NCI-H82 treated with DMSO at 0.1 percent for 48 hours (cell line): Measurements from ENCODE around the gene NUDT12.

ENCODE experiments used
- DNase-seq: peaks from one replicate; lab custom pipeline; 2025; ENCODE audit not compliant: unreplicated experiment; lab: John Stamatoyannopoulos, UW

The NUDT12 gene

DNA sequence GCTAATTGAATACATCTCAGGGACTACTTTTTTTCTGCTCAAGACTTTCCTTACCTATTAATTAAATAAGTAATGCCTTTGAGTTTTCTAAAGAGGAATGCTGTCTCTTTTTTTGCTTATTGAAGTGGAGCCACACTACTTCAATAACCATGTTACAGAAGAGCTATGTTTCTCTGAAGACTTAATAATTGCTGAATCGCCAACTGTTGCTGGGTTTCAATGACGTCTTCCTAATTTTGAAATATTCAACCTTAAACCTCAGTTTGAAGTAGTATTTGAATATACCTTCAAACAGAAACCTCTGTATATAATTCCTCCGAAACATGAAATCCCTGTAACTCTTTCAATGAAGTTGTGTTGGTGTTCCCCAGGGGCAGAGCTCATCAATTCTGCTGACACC, 21.0 kb downstream of the NUDT12 start:
- no peak for DNase-seq

- no peak for DNase-seq
These were observed 21.5 kb downstream of the NUDT12 start for GRCh38 chr5:103541114-103541513.

DNA sequence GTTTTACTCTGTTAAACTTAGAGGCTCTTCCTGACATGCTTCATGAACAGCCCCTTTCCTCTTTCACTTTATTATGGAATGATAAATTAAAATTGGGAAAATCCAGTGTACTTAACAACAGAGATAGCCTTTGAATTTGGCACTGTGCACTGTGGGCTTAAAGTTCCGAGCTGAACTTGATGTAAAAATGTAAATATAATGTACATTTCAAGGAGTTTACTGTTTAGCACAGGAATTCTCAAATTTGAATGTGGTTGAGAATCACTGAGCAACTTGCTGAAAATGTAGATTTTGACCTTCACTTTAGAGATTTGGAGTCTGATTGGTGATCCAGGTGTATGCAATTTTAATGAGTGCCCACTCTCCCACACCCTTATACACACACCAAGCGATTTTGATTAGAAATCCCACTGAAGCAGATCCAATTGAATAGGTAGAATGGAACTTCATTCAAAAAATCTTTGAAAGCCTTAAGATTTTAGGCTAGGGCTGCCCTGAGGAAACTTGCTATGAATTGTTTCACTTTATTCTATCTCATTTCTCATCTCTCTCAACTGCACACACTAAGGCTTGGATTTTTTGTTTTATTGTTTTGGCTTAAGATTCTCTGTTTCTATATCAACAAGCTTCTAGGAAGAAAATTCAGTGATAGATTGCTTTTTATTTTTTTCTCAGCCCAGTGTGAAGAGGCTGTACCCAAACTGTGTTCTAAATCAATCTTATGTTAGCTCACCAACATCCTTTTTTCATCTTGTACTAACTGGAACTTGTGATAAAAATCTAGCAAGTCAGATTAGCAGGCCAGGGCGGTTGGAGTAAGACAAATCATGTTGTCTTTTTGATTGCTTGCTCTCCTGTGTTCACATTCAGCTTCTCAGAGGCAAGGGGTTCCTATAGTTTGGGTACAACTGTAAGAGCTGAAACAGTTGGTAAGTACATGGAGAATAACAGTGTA, 22.9 kb downstream of the NUDT12 start:
- no peak for DNase-seq

DNA sequence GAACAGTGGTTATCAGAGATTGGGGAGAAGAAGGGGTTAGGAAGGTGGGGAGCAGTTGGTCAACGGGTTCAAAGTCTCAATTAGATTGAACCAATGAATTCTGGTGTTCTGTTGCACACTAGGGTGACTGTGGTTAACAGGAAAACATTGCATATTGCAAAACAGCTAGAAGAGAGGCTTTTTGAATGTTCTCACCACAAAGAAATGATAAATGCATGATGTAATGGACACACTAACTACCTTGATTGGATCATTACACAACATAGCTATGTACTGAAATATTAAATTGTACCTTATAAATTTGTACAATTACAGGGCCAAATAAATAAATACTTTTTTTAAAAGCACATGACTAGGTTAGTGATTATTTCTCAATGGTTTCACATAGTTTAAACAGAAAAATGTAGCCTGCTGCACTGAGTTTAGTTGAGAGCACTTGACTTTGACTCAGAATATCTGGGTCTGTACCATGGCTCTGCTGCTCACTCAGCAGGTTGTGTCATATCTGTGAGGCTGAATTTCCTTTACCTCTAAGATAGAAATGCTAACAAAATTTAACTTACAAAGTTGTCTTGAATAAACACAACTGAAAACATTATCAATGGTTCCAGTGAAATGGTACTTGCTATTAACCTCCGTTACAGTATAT, 30.4 kb downstream of the NUDT12 start:
- no peak for DNase-seq

DNA sequence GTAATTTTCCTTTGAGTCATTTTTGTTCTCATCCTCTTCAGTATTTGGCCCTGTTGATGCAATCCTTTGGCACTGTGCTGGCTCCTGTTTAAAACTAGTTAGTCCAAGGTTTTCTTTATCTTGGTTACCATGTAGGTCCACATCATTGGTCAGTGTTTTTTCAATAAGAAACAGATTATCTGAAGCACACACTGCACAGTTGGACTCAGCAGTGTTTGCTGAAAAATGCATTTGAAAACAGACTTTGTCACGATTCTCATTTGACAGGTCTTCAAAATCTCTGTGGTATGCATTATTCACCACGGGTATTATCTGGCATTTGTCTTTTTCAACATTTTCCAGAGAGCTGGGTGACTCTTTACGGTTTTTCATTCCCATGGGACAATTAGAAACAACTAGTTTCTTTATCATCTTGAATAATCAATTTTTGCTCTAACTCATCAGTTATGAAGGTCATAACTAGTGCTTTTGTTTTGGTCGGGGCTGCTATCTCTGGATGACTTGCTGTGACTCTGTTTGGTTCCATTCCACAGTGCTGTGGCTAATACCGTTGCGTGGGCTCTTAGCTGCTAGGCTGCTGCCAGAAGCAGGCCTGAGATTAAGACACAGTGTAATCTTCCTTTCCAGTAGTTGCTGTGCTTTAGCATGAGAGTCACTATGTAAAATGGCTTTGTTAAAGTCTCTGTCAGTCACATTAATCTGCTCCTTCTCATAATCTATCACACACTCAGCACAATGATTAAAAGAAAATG, 36.2 kb downstream of the NUDT12 start:
- DNase-seq: peak; percentile 22

DNA sequence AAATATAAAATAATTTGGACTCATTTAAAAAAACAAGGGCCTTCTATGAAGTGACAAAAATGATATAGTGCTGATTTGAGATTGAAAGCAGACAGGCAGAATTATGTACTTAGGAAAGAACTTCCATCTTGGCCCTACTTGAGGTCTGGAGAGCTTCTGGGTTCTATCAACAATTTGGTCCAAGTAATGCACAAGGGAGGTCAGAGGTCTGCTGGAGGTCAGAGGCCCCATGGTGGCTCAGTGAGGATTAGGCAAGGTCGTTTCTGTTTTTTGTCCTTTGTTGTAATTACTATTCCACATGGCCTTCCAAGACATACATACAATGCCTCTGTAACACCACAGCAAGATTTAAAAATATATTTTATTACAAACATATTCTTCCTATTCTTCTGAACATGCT, 37.2 kb downstream of the NUDT12 start:
- no peak for DNase-seq

- no peak for DNase-seq
These were observed 39.3 kb downstream of the NUDT12 start for GRCh38 chr5:103523319-103523718.

DNA sequence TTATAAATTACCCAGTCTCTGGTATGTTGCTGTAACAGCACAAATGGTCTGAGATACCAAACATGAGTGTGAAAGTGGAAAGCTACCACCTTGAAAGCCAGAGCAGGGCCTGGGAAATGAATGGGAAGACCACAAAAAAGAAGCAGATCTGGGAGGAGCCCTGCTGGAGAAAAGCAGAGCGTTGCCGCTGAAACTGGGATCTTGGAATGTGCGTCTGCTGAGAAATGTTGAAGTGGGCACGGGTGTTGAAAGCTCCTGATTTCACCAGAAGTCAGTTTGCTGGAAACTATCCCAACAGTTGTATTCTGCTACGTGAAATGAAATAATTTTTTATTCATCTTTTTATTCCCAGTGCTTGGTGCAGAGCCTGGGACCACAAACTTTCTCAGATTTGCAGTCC, 40.0 kb downstream of the NUDT12 start:
- no peak for DNase-seq

- no peak for DNase-seq
These were observed 43.0 kb downstream of the NUDT12 start for GRCh38 chr5:103519550-103519949.

DNA sequence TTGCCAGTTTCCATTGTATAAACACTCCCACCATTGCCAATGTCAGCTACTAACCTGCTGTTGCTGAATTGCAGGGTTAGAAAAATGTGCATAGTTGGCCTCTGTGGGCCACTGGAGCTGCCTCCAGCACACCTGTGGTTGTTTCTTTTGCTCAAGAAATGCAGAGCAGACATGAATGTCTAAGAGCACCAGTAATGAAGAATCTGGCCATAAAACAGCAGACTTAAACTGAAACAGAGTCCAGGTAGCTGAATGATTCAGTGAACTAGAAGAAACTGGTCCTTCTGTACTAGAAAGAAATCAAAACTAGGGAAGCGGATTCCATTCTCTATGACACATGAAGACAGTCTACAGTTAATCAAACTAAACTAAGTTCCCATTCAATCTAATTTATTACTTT, 48.2 kb downstream of the NUDT12 start:
- DNase-seq: no peak

- DNase-seq: no peak
These were observed 48.9 kb downstream of the NUDT12 start for GRCh38 chr5:103513701-103514100.

DNA sequence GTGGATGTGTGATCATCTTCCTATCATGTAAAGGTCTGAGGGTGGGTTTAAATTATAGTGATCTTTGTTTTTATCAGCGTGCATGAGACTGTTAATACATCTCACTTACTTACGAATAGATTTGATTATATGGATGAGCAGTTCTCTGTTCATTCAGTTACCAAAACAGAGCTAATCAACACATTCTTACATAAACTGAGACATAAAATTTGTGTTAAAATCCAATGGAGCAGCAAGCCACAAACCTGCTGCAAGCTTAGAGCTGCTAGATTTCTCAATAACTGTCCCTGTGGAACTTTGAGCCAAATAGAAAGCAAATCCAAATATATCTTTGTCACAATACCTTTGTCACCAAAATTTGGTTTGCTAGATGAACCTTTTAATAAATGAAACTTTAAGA, 50.1 kb downstream of the NUDT12 start:
- DNase-seq: no peak

DNA sequence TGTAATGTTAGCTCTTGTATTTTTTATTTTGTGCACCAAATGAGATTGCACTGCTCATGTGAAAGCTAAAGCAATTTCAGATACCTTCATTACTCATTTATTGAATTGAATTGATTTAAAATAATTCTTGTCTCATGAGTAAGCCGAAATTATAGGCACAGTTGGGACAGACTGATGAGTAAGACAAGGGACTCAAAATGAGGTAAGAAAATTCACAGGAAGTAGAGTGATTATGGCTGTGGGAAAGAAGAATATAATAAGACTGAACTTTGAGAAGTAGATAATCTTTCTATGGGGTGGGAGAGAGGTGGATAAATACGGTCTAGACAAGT, 51.1 kb downstream of the NUDT12 start:
- DNase-seq: no peak

- no peak for DNase-seq
These were observed 51.6 kb downstream of the NUDT12 start for GRCh38 chr5:103510851-103511553.

- no peak for DNase-seq
These were observed 56.8 kb downstream of the NUDT12 start for GRCh38 chr5:103505581-103506305.

- no peak for DNase-seq
These were observed 59.5 kb downstream of the NUDT12 start for GRCh38 chr5:103503066-103503465.

DNA sequence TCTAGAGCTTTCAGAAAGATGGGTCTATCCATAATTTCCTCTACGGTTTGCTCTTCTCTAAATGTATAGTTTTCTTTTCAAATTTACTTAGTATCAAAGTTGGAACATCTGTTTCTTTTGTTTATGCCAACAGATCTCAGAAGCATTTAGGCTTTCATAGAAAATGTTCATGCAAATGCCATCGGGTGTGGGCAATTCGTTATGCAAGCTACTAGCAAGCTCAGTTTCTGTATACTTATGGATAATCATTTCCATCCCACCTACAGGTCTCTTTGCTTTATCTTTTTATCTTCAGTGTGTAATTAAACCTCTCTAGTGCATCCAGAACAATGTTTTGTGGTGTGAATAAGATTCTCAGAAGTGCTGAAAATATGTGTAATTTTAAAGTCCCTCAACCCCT, 59.9 kb downstream of the NUDT12 start:
- no peak for DNase-seq
